Measurements from ENCODE around the gene ARMC8.

The ARMC8 gene

DNA sequence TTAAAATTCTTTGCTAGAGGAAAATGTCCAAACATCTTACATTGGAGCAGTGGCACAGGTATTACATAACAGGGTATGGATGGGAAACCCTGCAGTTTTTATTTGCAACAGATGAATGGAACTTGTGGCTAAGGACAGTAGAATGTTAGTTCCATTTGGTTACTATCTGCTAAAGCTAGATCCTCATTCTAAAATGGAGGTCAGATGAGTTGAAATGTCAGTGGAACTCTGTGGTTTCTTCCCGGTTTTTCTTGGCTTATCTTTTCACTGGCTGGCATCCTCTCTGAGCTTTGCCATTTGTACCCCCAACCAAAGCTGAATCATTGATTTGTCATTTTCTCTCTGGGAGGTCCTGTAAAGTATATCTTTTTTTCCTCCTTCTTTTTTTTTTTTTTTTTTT lies 68.9 kb downstream of the ARMC8 start:
- peak; percentile 8 for DNase-seq

GRCh38 chr3:138257986-138258385 lies 70.9 kb downstream of the ARMC8 start:
- DNase-seq = no peak

DNA sequence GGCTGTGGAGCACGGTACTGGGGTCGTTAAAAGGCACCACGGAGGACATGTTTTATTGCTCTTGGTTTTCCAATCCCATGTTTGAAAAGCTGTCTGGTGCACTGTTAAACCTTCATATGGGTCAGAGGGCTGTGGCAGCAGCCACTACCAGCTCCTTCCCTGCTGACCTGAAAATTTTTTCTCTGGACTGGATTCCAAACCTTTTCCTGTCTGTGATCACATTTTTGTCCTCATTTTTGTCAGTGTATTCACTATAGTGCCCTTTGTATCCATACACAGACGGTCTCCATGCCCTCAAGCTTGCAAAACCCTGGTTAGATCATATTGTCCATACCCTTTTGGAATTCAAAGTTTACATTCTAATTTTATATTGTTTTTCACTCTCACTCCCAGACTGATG lies 72.0 kb downstream of the ARMC8 start:
- DNase-seq = no peak

GRCh38 chr3:138260611-138261010 lies 73.5 kb downstream of the ARMC8 start:
- no peak for DNase-seq

GRCh38 chr3:138263104-138263503 lies 76.0 kb downstream of the ARMC8 start:
- no peak for DNase-seq

GRCh38 chr3:138265745-138266144 lies 78.6 kb downstream of the ARMC8 start:
- no peak for DNase-seq

- DNase-seq = no peak
Measured at GRCh38 chr3:138267083-138267482, 80.0 kb downstream of the ARMC8 start.

- DNase-seq = no peak
Measured at GRCh38 chr3:138270245-138270644, 83.1 kb downstream of the ARMC8 start.

GRCh38 chr3:138271189-138271794 lies 84.2 kb downstream of the ARMC8 start:
- DNase-seq = no peak

GRCh38 chr3:138281561-138281960 lies 94.5 kb downstream of the ARMC8 start:
- DNase-seq = no peak

- DNase-seq = no peak
Measured at GRCh38 chr3:138282836-138283235, 95.7 kb downstream of the ARMC8 start.

- no peak for DNase-seq
Measured at GRCh38 chr3:138284079-138284478, 97.0 kb downstream of the ARMC8 start.

DNA sequence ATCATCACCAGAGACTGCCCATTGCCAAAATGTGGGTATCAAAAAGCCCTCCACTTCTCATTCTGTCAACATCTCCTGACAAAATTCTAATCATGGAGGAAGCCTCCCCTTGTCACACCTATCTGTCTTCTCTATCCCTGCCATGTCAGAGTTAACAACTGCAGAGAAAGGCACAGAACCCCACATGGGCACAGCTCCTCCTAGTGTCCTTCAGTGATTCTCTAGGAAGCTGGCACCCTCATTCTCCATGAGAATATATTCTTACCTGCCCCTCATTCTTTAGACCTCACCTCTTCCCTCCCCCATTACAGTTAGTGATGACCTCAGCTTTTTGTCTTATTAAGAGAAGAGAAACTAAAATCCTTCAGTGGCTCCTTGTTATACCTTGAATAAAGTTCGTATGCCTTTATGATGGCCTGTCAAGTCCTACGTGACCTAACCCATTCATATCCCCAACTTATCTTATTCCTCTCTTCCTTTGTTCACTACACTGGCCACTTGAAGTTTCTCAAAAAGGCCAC lies 97.9 kb downstream of the ARMC8 start:
- no peak for DNase-seq

DNA sequence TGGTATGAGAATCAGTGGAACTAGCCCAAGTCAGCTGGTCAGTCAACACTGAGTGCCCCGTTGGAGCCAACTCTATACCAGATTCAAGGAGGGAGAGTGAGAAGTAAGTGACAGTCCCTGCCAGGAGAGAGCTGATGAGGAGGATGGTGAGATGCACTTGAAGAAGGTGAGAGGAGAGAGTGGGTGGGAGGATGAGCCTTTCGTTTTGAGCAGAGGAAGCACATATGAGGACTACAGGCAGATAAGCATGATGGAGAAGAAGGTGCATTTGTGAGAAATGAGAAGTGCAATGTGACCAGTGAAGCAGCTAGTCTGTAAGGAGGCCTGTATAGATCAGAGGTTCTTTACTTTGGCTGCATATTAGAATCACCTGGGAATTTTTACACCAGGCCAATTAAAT lies 102.2 kb downstream of the ARMC8 start:
- no peak for DNase-seq

- no peak for DNase-seq
Measured at GRCh38 chr3:138289701-138290100, 102.6 kb downstream of the ARMC8 start.

DNA sequence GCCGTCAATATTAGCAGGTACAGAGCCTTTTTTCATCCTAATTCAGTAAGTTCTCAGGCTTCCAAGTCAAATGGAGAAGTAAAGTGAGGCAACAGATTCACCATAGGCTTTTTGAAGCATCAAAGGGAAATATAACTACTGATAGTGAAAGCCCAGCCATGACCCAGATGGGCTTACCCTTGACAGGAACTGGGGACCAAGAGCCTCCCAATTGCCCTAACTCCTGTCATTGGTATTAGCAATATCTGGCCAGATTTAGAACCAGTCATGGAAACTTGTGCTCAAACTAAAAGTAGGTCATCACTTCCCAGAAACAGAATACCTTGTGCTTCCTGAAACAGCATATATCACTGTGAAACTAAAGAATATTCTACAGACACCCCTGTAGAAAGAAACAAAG lies 109.5 kb downstream of the ARMC8 start:
- DNase-seq = no peak

GRCh38 chr3:138297059-138297607 lies 110.0 kb downstream of the ARMC8 start:
- DNase-seq = no peak

DNA sequence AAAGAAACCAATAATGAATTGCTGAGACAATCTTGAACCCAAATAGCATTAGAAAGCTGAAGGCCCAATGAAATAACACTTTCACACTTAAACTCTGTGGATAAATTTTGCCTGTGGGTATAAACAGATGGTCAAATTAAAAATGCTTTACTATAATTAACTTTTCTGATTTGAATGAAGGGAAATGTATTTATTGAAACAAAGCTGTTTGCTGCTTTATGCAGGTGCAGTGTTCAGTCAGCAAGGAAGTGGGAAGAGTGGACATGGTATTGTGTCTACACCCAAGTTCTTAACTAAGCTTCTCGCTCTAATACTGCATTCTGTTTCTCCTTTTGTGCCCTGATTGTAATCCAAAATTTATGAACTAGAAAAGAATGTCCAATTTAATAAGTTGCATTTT lies 110.8 kb downstream of the ARMC8 start:
- no peak for DNase-seq

- DNase-seq = no peak
Measured at GRCh38 chr3:138300647-138301046, 113.5 kb downstream of the ARMC8 start.

DNA sequence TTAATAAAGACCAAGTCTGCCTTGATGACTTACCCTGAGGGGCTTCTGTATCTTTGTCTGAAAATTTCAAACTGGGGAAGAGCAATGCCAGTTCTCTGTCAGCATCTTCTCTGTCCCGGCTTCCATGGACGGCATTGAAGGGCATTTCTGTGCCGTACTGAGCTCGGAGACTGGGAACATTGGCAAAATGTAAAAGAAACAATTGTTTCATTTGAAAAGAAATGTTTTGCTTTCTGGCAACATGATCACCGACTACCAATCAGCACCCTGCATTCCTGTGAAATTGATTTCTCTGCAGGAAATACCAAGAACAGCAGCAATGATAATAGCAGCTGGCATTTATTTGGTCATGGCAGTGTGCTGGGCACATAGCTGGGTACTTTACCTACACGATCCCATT lies 116.4 kb downstream of the ARMC8 start:
- no peak for DNase-seq

- DNase-seq = no peak
Measured at GRCh38 chr3:138307899-138308298, 120.8 kb downstream of the ARMC8 start.

GRCh38 chr3:138308783-138309182 lies 121.7 kb downstream of the ARMC8 start:
- DNase-seq = no peak

DNA sequence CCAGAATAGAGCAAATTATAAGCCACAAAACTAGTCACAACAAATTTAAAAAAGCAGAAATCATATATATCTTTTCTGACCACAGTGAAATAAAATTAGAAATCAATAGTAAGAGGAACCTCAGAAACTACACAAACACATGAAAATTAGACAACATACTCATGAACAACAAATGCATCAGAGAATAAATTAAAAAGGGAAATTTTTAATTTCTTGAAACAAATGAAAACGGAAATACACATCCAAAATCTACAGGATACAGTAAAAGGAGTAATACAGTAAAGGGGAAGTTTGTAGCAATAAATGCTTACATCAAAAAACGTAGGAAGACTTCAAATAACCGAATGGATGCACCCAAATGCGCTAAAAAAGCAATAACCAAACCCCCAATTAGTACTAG lies 123.4 kb downstream of the ARMC8 start:
- DNase-seq = no peak

- peak; percentile 23 for DNase-seq
Measured at GRCh38 chr3:138314751-138315150, 127.7 kb downstream of the ARMC8 start.

GRCh38 chr3:138317687-138318086 lies 130.6 kb downstream of the ARMC8 start:
- no peak for DNase-seq

Measured in EL (cell line).